CD4-positive, alpha-beta T cell treated with Interleukin-15 for 4 hours (primary cell): ENCODE data around the gene WSB1.

Experiments used
- DNase-seq: peaks from one replicate; pipeline ENCODE4 v3.0.0-alpha.2; 2020; ENCODE audit warnings: low spot score

Gene WSB1

DNA sequence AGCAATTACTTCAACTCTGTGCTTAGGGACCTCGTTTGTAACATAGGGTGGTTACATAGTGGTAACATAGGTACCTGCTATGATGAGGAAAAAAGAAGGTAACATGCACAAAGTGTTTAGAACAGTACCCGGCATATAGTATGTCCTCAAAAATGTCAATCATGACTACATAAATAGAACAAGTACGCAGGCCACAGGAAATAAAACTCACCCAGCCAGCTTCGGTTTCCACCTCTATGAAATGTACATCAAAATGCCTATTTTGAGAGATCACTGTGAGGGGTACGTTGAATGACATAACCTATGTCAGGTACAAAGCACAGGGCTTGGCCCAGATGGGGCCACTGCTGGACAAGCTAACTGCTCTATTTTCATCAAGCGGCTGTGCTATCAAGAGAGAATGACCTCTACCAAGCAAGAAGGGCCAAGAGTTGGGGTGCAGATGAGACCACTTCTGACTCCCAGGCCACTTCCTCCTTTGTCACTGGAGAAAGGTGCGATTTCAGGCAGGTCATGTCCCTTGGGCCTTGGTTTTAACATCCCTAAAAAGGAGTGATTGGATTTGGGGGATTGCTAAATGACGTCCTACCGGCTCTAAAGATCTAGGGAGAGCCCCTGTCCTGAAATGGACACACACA, 45.4 kb downstream of the WSB1 start:
- no peak for DNase-seq

DNA sequence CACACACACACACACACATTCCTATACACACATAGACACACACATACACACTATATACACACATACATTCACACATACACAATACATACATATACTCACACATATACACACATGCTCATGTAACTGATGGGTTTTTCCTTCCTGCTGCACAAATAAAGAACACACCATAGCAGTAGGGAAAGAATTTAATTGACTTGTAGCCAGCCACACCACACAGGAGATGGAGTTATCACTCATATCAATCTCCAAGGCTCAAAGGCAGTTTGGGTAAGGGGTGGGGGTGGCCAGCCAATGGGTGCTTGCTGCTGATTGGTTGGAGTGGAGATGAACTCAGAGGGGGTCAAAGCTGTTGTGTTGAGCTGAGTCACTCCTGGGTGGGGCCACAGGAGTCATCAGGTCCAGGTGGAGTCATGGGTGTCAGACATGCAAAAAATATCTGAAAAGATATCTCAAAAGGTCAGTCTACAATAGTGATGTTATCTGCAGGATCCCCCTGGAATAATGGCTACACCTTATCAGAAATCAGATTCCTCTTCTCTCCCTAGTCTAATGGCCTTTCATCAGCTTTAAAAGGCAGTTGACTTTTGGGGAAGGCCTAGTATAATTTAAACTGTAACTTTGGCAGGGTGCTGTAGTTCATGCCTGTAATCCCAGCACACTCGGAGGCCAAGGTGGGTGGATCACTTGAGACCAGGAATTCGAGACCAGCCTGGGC, 46.1 kb downstream of the WSB1 start:
- peak; percentile 50 for DNase-seq

DNA sequence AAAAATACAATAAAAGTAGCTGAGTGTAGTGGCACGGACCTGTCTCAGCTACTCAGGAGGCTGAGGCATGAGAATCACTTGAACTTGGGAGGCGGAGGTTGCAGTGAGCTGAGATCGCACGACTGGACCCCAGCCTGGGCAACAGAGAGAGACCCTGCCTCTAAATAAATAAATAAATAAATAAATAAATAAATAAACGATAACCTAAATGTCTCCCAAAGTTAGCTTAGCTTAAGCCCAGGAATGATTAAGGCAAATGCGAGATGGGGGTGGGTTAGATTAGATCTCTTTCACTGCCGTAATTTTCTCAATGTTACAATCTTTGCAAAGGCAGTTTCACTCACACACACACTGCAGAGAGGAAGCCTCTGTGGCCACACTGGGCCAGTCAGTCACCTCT, 46.7 kb downstream of the WSB1 start:
- DNase-seq: no peak

DNA sequence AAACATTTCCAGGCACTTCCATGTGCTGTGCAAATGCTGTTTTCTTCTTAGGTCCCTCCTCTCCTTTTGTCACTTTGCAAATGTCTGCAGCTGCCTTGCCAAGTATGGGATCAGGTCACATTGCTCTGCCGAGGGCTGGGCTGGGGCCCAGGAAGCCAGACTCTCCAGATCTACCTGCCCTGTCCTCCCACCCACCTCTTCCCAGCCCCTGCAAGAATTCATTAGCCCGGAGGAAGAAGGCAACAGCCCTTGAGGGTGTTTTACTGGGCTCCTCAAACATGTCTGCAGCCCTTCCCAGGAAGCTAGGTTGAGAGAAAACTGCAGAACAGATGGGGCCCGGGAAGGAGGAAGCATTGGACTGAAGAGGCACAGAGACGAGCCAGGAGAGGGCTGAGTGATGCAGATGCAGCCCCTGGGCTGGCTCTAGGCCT, 47.1 kb downstream of the WSB1 start:
- no peak for DNase-seq

DNA sequence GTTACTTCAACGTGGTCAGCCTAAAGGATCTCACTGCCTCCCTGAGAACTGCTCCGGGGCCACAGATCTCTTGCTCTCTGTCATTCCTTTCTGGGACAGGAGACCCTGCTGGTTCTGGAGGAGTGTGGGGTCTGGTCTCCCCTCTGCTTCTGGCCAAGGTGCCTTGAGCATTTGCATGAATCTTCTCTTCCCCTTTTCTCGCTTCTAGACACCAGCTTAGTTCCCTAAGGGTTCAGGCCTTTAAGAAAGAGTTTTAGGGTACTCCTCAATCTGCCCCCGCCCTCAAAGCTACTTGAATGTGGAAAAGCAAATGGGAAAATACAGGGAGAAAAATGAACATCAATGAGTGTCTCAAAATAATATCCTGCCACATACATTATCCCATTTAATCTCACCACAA, 48.1 kb downstream of the WSB1 start:
- DNase-seq: no peak

DNA sequence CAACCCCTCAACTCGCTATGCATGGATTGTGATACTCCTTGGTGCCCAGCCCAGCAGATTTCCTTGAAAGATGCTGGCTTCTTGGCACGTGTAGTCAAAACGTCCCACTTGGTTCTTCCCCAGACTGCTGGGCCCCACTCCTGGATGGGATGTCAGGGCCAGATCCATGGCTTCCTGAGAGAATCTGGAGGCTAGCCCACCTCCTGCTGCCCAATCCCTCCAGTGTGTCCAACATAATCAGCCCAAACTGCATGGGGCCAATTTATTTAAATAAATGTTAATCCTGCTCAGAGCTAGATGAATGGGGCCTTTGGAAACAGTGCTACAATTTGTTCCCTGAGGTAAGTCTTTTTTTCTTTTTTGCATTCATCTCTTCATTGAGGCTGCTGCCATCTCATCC, 49.4 kb downstream of the WSB1 start:
- DNase-seq: no peak

DNA sequence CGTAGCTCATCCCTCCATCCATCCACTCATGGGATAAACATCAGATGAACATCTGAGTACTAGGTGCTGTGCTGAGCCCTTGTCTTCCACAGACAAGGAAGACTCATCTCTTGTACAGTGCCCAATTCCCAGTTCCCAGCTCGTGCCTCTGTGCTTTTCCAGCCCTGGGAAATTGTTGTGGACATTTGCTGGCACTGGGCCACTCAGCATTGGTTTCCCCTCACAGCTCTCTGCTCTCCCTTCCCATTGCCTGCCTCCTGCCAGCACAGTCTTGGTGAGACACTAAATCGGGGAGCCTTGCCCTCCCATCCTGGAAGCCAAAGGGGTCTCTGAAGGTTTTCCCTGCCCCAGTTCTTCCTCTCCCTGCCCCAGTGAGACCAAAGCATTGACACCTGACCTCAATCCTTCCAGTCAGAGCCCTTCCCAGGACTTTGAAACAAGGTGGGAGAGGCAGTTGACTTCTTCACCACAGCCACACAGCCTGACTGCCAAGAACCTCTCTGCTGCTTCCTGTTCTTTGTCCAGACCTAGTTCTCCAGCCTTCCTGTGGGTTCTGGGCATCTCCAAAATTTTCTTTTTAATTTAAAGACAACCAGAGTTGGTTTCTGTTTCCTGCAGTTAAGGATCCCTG, 50.2 kb downstream of the WSB1 start:
- DNase-seq: no peak

DNA sequence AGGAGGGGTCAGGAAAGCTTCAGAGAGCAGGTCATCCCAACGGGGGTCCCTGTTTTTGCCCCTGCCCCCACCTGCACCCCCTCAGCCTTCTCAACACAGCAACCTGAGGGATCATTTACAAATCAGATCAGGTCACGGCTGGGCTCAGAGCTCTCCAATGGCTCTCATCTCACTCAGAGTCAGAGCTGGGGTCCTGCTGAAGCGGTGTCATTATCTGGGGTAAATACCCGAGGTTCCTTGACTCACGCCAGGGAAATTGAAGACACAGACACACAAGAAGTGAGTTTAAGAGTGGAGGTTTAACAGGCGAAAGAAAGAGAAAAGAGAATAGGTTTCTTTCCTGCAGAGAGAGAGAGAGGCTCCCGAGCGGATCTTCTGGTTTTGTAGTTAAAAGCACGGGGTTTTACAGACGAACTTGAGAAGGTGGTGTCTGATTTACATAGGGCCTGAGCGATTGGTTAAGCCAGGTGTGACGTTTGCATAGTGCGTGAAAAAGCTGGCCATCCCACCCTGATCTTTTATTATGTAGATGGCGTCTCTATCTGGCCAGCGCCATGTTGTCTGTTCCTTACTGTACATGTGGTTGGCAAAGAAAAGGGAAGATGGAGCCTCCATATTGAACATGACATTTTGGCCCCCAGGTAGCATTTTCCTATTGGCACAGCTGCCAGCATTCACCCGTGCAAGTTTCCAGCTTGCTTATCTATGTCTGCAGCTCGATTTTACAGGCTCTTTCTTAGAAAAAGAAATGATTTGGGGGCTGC, 51.4 kb downstream of the WSB1 start:
- no peak for DNase-seq

DNA sequence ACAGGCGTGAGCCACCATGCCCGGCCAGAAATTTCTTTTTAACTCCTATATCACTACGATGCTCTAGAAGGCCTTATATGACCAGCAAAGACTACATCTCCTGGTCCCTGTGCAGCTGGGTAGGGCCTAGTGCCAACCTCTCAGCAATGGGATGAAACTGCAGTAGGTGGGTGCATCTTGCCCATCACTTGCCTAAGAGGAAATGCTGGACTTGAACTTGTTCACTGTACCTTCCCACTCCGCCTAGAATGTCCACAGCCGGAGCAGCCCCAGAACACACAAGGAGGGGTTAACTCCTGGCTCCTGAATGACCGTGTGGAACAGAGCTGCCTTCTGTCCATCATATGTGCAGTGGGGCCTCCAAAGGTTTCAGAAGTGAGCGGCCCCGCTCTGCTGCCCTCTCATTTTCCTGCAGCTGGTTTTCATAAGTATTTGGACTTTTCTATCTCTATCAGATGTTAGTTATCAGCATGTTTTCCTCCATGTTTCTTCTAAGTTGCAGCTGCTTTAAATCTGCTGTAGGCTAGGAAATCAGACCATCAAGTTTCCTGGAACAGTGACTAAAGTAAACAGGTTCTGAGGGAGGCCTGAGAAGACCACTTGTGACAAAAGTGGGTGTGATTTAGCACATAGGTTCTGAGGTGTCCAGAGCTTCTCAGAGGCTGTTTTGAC, 52.5 kb downstream of the WSB1 start:
- DNase-seq: no peak

DNA sequence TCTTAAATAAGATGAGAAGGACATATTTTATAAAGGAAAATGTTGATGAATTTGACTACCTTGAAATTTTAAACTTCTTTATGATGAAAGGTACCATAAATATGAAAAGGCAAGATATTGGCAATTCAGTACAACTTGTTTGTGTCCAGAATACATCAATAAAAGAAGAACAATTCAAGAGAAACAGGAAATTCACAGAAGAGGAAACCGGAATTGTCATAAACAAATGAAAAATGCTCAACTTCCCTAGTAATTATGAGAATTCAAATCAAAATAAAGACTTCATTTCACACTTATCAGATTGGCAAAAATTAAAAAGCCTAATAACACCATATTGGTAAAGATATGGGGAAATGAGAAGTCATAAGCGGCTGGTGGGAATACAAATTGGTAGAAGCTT, 54.3 kb downstream of the WSB1 start:
- no peak for DNase-seq

DNA sequence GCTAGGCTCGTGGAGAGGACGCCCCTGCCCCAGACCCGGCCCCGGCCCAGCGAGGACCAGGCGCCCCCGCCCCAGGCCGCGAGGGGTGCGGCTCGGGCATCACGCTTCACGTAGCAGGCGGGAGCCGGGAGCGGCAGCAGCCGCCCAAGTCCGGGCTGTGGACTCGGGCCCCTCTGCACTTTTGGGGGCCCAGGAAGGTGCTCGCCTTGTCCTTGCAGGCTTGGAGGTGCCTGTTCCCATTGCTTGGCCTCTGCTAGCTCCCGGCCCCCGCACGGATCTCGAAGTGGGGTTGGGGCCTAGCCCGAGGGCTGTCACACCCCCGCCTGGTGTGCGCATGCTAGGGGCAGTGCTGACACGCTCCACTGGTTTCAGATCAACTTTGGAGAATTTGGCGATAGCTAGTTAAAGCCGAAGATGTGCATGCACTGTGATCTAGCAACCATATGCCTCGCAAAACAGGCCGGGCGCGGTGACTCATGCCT, 55.7 kb downstream of the WSB1 start:
- no peak for DNase-seq

DNA sequence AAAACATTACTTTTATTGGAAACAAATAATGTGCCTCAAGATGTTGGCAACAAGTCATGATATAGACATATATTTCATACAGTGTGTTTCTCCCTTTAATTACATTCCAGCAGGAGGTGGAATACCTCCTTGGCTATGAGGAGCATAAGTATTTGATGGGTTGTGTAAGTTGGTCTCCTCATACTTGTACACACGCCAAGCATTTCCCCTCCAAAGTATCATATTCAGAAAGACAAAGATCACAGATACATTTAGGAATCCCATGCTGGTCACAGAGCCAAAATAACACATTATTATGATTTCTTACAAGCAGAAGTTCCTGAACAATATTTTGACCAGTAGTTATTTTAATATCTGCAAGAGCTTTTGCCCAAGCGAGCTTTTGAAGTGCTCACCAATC, 57.8 kb downstream of the WSB1 start:
- no peak for DNase-seq

DNA sequence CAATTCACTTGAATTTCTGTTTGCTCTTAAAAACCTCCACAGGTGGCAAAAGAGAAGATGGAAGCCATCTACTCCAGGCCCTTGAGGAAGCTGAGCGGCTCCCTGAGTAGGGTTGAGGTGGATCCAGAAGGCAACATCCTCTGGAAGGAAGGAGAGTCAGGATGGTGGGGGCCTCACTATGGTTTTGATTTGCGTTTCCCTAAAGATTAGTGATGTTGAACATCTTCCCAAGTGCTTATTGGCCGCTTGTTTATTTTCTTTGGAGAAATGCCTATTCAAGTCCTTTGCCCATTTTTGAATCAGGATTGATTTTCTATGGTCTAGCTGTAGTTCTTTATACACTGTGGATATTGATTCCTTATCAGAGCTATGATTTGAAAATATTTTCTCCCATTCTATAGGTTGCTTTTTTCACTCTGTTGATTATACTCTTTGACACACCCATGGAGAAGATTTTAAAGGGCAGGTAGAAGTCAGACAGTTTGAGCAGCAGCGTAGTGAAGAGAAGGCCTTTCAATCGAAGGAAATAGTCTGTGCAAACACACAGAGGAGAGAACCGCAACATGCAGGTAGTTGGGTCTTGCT, 58.6 kb downstream of the WSB1 start:
- DNase-seq: no peak

DNA sequence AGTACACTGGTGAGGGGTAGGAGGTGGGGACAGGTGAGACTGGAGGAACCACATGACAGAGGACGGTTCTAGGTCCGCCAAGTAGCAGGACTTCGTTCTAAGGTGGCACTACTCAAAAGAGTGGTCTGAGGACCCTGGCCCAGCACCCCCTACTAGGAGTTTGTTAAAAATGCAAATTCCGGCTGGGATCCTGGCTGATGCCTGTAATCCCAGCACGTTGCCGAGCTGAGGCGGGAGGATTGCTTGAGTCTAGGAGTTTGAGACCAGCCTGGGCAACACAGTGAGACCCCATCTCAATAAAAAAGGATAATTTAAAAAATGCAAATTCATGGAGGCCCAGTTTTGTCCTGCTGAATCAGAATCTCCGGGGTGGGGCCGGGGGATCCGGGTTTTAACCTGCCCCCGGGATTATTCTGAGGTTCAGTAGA, 59.1 kb downstream of the WSB1 start:
- DNase-seq: no peak

DNA sequence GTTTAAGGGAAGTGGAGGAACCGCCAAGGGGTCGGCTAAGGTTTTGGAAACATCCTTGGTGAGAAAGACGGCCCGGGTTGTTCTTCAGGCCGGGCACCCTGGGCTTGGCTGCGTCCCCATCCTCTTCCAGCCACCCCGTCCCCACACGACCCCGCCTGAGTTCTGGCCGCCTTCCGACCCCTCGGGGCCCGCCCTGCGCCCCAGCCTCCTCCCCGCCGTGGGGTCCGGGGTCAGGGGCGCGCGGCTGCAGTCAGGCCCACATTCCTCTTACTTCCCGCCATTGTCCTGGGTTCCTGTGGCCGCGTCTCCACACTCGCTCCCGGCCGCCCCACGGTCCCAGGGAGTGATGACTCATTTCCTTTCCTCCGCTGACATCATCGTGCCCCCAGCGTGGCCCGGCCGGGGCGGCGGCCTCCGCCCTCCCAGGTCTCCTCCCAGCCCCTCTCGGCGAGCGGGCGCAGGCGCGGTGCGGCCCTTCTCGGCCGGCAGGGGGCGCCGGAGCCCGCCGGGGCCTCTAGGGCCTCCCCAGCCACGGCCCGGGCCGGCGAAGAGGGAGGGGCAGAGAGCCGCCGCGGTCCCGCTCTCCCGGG, 59.6 kb downstream of the WSB1 start:
- DNase-seq: peak; percentile 89

DNA sequence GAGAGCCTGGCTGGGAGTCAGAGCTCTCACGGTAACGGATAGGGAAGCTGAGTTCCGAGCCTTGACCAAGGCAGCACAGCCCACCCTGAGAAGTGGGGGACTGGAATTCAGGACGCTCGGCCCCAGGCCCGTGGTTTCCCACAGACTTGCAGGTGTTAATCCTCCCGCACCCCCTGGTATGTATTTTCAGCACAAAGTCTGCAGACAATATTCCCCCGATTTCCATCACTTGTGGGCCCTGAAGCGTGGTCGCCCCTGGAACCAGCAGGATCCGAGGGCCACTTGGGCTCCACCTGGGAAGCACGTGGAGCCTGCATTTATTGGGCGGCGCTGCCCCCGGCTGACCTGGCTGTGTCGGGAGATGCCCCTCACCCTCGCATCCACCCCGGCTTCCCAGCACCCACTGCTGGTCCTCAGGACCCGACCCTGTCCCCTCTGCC, 60.2 kb downstream of the WSB1 start:
- no peak for DNase-seq

DNA sequence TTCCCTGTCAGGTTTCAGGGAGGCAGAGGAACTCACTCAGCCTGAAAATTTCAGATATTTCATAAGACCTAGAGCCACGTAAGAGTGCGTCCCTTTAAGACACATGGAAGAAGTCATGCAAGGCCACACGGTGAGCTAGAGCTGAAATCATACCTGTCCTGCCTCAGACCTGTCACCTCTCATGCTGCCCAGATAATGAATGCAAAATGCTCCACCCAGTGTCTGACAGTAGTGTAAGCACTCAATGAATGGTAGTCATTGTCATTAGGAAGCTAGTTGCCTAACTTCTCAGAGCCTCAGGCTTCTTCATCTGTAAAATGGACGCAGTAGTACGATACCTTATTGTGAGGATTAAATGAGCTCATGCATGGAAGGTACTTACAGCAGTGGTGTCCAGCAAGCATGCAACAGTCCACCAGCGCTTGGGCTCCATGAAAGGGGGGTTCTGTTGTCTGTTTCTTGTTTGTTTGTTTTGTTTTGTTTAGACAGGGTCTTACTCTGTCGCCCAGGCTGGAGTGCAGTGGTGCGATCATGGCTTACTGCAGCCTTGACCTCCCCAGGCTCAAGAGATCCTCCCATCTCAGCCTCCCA, 60.7 kb downstream of the WSB1 start:
- peak; percentile 18 for DNase-seq

DNA sequence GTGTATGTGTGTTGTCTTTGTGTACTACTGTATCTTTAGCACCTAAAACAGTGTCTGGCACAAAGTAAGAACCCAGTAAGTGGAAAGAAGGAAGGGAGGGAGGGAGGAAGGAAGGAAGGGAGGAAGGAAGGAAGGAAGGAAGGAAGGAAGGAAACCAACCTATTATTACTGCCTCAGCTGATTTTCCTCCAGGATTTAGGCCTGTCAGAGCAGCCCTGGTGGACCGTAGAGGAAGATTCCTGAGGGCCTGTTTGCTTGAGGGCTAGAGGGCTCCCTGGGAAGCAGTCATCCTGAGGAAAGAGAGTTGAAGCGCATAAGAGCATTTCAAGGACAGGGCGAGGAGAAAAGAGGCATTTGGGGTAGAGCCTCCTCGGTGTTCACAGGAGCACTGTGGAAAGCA, 61.5 kb downstream of the WSB1 start:
- DNase-seq: no peak

DNA sequence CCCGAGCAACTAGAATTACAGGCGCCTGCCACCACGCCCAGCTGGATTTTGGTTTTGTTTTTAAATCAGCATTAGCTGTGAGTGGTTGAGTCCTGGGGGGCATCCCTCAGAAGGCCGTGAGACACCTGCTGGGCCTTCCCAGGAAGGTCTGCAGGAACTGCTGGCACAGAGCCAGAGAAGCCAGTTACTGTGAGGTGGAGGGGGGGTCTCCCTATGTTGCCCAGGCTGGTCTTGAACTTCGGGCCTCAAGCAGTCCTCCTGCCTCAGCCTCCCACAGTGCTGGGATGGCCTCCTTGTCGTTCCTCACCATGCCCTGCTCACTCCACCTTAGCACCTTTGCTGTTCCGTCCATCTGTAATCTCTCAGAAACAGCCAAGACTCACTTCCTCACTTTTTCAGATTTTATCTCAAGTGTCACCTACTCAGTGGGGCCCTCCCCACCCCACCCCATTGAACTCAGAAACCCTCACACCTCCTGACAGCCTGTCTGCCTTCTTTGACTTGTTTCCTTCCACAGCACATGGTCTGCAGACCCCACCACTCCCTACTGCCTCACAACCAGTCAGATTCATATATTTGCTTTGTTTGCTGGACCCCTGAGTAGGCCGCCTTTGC, 62.3 kb downstream of the WSB1 start:
- no peak for DNase-seq

DNA sequence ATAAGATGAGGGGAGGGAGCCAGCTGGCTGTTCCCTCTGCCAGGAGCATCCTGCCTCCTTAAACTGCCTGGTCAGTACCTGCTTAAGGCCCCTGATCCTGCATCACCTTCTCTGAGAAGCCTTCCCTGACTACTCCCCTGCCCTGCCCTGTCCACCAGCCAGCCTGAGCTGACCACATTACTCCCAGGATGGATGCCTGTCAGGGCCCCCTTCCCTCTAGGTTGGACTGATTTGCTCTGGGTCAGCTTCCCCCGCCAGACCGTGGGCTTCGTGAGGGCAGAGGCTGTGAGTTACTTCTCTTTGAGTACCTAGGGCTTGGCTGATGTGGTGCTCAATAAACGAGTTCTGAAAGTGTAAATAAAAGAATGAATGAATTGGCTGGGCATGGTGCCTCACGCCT, 63.3 kb downstream of the WSB1 start:
- no peak for DNase-seq
